SKM-1 treated with dmso at 0.1 percent for 144 hours (cell line): ENCODE measurements around the gene PKNOX1.
"Not testable (repeated sequence)": the region's sequence is repeated elsewhere in the genome, so short reads cannot be mapped to it uniquely, and the experiment has no call there.

ENCODE experiments used
- DNase-seq: peaks from one replicate; lab custom pipeline; 2025; ENCODE audit not compliant: unreplicated experiment; lab: John Stamatoyannopoulos, UW

Gene PKNOX1

DNA sequence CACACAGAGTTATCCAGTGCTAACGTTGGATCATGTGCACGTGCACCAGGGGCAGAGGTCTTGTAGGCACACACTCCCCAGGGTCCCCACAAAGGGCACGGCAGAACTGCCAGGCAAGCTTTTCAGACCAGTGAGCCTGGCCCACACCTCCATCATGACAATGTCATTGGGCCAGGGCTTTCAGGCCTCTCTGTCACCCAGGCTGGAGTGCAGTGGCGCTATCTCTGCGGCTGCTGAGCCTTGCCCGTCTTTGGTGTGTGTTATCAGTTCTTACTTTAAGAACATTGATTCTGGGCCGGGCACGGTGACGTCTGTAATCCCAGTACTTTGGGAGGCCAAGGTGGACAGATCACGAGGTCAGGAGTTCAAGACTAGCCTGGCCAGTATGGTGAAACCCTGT lies 44.2 kb downstream of the PKNOX1 start:
- DNase-seq, result no peak

DNA sequence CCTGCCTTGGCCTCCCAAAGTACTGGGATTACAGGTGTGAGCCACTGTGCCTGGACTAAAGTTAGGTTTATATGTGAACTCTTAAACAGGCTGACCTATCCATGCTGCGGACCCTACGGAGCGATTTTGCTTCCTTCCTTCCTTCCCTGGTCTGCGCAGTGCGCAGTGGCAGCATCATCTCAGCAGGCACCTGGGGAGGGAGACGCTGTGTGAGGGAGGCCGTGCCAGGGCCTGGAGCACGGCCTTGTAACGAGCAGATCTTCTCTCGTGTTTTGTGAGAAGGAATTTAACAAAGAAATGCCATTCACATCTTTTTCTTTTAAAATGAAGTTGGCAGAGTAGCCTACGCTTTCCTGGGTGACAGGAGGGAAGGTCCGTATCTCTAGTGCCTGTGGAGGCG lies 45.8 kb downstream of the PKNOX1 start:
- DNase-seq, result no peak

DNA sequence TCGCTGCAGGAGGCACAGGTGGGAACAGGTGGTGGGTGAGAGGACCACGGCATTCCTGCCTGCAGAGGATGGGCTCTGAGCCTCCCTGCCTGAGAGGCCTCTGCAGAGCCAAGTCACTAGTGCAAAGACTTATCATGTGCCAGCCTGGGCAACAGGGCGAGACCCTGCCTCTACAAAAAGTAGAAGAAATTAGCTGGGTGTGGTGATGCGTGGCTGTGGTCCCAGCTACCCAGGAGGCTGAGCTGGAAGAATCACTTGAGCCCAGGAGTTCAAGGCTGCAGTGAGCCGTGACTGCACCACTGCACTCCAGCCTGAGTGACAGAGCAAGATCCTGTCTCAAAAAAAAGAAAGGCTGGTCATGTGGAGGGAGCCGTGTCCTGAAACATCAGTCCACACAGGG lies 46.4 kb downstream of the PKNOX1 start:
- DNase-seq, result no peak

DNA sequence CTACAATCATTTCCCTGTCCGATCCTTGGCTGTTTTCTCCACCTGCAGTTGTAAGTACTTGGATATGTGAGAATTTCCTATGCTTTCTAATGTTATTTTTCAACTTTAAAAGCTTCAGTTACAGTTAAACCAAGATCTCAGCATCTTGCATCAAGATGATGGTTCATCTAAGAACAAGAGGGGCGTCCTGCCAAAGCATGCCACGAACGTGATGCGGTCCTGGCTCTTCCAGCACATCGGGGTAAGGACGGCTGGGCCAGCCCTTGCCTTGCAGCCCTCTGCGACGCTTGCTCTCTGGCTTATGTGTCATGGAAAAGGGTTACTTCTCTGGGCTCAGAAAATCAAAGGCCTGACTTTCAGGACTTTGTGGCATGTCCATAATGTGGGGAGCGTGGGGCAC lies 46.8 kb downstream of the PKNOX1 start:
- DNase-seq, result no peak

DNA sequence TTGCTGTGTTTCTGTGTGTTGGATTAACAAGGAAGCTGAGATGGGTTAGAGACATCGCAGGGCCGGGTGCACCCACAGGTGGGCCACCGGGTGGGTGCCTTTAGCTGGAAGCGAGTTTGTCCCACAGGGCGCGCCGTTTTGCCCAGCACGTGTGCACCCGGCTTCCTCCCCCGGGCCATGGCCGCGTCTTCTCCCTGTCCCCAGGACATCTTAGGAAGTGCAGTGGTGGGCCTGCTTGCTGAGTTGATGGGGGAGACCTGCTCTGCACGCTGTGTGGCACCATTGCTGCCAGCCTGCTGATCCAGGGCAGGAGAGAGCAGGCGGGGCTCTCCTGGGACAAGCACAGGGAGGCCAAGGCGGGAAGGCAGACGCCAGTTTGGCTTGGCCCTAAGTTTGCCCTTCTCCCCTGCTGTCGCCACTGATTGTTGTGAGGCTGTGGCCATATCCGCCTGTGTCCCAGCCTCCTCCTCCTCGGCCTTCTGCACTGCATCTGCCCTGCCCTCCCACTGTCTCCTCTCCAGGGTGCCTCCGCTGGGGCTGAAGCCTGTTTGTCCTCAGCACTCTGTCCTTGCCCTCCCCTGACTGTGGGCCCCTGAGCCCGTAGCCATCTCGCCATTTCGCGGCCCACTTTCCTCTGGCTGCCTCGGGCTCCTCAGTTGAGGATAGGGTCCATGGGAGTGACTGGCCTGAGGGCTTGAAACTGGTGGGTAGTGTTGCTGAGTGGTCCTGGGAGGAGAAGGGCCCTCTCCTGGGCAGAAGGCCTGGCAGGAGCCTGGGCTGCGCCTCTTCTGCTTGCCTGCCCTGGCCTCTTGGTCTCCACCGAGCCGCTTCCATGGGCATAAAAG lies 47.6 kb downstream of the PKNOX1 start:
- no peak for DNase-seq

DNA sequence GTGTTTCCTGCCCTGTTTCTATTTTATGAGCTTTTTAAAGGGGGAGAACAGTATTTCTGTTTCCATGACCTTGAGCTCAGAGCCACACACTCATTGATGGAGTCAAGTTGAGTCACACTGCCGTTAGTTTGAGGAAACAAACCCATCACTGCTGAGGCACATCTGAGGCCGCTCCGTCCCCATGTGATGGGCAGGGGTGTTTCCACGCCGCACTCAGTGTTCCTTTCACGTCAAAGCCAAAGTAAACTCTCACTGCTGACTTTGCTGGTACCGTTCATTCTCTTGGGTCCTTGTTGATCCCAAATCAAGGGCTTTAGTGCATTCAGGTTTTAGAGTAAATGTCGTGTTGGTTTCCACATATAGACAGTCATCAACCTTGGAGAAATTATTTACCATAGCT lies 48.8 kb downstream of the PKNOX1 start:
- no peak for DNase-seq

DNA sequence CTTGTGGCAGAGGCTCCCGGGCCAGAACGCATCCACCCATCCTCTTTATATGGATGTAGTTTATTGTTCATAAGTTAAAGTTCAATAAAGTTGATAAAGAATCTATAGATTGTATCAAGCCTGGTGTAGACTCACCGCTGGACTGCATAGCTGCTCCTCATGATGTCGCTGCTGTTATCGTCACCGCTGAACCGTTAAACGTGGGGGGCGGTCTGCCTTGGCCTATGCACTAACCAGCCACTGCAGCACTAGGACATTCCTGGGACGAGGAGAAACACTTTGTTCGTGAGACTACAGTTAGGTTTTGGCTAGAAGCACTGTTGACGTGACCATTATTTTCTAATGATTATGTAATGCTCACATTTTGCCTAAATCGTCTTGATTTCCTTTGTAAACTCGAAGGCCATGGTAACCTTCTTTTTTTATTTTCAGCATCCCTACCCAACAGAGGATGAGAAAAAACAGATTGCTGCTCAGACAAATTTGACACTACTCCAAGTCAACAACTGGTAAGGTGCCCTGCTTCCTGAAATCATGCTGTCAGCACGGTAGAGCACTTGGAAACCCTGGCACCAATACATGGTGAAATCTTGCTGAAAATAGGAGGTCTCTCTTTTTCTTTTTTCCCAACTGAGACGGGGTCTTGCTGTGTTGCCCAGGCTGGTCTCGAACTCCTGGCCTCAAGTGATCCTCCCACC lies 50.2 kb downstream of the PKNOX1 start:
- DNase-seq, result no peak

DNA sequence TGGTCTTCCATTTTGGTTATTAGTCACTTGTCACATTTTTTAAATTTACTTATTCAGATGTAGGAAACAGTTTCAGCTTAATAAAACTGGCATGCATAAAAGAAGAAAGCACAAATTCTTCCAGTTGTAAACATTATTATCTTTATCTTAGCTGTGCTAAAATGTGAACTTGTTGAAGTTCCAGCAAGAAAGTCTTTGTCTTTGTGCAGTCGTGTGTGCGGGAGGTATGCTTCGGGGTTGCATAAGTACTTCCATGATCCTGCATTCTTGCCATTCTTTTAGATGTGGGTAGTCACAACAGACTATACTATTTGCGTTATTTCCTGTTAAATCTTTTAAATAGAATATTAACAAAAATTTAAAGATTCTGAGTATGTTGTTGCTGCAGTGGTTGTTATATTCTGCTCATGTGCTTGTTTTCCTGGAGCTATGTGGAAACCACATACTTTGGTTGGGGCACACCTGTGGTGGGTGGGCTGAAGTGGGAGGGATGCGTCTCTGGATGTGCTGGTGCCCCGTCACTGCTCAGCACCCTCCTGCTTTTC lies 51.3 kb downstream of the PKNOX1 start:
- no peak for DNase-seq

DNA sequence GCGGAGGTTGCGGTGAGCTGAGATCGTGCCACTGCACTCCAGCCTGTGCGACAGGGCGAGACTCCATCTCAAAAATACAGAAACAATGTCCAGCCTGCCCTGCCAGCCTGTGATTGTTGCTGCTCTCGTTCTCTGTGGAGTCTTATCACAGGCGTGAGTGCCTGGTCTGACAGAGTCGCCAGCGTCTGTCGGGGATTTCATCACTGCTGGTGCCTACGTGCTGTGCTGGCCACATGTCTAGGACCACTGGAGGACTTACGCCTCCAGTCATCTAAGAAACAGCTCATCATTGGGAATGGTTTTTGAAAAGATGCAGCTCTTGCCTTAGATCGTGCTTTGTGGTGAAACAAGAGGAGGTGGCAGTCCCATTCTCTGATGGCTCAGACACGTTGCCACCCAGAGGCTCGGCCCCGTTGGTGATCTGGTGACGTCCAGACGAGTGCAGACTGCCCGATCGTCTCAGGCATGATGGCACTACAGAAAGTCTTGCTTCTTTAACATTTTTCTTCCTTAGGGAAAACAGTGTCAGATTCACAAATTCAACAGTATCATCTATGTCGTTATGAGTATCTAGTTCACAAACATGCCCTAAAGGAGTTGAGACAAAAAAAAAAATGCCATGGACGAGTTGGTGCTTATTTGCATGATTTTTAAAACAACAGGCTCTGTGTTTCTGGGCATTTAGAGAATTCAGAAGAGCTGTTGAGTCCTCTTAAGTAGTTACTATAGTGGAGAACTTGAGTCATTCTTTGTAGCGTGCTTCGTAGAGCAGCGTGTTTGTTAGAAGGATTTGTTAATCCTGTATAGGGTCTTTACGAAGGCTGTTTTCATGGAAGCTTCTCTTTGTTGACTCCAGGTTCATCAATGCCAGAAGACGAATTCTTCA lies 53.7 kb downstream of the PKNOX1 start:
- DNase-seq, result no peak

DNA sequence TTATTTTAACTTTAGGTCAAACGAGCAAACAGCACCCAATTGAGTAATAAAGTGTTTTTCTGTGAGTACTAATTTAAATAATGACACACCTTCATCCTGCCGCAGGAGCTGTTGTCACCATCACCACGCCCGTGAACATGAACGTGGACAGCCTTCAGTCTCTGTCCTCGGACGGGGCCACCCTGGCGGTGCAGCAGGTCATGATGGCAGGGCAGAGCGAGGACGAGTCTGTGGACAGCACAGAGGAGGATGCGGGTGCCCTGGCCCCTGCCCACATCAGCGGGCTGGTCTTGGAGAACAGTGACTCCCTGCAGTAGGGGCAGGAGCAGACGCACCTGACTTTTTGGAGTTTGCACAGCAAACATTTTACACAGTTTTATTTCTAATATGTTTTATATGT lies 55.4 kb downstream of the PKNOX1 start:
- DNase-seq, result no peak

DNA sequence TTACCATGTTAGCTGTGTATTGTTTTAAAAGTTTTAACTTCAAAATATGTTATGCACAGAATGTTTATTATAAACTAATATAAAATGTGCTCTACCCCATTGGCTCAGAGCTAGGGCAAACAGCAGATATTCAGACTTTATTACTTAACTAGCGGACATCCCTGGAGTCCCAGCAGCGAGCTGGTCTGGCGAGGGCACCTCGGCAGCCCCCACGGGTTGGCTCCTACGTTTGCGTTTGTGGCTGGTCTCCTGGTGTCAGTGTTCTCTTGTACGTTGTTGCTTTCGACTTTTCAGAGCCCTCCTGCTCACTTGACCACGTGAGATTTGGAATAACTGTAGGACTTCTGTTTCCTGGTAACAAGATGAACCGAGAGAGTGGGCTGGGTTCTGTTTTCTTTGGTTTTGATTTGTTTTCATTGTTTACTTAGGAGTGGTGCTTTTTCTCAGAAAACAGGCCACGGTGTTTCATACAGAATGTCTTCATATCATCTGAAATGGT lies 56.8 kb downstream of the PKNOX1 start:
- no peak for DNase-seq

DNA sequence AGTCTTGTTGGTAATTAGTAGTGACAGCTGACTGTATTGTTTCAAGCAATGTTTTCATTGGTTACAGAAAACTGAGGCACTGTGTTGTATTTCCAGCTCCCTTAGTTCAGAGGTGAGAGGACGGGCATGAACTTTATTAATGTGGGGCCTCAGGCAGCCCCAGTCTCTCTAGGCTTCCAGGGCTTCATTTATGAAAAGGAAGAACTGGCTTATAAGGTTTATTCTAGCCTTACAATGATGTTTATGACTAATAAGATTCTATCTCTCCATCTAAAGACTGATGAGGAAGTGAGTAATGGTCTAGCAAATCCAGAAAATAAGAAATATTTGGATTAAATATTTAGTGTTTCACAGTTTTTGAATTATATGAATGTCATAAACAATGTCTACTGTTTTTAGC lies 59.7 kb downstream of the PKNOX1 start:
- no peak for DNase-seq

DNA sequence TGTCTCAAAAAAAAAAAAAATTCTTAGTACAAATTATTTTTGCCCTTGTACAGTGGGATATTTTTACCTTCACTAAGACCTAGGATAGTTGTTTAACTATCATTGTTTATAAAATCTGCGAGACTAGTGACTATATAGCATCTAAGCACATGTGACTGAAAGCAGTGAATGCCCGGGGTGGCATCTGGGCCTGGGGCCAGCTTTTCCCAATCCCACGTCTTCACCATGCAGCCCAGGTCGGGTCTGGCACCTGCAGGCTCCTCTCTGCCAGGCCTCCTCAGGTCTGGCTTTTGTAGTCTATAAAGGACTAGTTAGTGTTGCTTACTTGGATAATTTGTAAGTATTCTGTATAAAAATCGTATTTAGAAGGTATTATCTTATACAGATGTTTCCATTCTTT lies 60.5 kb downstream of the PKNOX1 start:
- no peak for DNase-seq

DNA sequence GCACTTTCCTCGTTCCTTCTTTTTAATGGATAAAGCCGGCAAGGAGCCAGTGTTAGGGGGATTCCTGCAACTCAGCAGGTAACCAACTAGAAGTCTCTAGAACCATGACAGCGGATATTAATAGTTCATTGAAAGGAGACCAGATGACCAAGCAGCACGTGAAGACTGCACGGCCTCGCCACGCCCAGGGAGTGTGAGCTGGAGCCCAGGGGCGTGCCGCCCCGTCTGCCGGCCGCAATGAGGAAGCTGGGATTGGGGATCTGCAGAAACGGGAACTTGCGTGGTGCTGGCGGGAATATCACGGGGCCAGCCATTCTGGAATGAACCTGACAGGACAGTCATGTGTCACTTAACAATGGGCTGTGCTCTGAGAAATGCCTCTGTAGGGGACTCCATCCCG lies 62.5 kb downstream of the PKNOX1 start:
- DNase-seq, result not testable (repeated sequence)

DNA sequence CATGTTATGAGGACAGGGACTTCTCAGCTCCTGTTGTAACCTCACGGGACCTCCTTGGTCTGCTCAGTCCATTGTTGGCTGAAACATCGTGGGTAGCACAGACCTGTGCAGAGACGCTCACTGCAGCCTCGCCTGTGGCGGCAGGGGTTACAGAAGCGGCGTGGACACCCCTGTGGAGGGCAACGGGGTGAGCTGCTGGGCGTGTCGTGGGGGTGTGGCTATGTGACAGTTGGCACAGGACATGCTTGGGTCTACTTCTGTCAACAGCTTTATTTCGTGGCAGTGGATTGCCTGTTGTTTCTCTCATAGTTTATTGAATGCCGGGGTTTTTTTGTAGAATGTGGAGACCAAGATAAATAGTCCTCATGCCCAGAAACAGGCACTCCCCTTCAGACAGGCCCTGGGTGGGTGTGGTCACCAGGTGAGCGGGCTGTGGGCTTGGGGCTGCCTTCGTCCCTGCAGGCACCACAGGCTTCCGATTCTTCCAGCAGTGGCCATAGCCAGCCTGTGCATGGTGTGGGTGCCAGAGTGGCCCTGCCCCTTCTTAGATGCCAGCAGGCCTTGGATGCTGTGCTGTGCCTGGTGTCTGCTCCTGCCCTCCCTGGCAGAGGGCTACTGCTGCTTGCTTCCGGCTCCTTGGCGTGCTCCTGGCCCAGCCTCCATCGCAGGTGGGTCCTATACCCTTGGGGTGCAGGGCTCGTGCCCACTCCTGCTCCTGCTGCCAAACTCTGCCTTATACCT lies 63.7 kb downstream of the PKNOX1 start:
- not testable (repeated sequence) for DNase-seq

DNA sequence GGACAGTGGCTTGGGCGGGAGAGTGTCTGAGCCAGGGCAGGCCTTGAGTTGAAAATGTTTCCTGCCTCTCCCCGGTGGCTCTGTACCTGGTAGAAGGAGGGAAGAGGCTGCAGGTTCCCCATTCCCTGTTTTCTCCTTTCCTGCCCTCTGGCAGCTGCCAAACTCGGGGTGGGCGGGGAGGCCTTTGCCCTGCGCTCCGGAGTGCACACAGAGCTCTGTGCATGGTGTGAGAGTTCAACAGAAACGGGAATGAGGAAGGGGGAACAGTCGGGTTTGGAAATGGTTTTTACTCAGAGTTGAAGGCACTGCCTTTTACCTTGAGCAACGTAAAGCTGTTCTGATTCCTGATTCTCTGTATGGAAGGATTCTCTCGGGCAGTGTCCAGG lies 64.3 kb downstream of the PKNOX1 start:
- DNase-seq, result not testable (repeated sequence)

DNA sequence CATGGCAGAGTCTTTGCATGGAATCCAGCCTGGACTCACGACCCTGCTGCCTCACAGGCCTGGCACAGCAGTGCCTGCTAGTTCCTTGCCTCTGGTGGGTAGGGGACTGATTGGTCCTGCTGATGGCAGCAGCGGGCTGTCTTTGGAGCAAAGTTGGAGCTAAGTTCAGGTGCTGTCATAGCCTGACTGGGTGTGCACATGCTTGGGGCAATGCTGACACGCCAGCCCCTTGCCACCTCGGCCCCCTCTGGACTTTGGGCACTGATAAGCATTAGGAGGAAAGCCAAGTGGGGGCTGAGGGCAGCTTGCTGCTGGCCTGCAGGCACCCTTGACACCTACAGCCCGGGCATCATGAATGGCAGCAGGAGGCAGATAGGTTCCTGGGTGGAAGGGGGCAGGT lies 67.8 kb downstream of the PKNOX1 start:
- not testable (repeated sequence) for DNase-seq

DNA sequence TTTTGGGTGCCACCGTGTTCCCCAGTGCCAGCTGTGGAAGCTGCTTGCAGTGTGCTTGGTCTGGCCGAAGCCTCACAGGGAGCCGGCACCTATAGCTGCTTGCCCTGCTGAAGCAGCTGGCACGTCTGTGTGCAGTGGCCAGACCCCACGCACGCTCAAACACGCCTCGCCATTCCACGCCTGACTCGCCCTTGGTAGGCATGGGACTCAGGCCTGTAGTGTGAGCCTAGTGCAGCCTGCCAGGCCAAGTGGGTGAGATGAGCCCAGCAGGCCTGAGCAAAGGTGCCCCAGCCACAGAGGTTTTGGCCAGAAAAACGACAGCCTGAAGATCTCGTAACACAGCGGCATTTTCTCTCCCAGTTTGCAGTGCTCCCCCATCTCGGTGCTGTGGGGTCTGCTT lies 68.9 kb downstream of the PKNOX1 start:
- not testable (repeated sequence) for DNase-seq

DNA sequence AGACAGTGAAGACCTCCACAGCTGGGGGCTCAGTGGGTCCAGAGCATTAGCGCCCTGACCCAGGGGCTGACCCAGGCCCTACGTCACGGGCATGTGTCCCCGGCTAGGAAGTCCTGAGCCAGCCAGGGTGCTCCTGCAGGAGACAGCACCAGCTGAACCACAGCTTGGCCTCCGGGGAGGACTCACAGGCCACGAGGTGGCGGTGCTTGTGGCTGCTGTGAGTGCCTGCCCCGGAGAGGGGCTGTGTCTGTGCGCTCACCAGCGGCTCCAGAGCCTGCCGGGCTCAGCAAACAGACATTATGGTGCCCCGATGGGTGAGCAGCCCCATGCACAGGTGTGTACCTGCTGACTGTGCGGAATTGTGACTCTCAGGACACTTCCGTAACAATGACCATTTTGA lies 70.2 kb downstream of the PKNOX1 start:
- DNase-seq, result not testable (repeated sequence)

DNA sequence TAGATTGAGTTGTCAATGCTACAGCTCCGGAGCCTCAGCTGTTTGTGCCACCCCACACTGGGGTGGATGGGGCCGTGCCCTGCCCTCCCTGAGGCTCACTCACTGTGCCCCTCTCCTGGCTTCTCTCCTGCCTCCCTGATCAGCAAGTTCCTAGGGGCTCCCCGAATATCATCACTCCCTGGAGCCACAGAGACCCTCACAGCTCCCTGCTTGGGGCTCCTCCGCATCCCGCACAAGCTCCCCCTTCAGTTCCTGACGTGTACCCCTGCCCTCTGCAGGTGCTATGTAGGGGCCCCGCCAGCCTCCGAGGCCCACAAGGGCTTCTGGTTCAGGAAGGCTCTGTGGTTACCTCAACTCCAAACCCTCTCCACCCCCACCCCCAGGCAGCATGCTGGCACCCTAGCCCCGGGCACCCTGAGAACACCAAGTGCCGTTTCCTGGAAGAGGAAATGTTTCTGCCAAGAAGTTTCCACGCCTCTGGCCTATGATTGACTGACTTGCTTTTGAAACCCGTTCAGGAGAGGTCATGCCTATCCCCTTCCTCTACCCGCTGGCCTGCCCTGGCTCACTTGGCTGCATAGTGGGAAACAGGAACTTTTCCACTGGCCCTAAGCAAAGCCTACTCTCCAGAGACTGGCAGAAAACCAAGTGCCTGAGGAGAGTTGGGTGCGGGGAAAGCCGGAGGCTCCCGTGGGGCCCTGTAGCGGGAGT lies 71.0 kb downstream of the PKNOX1 start:
- not testable (repeated sequence) for DNase-seq
